Stimulated activated CD4-positive, alpha-beta T cell treated with anti-CD3 and anti-CD28 coated beads, TNF-alpha, amount 100 ng/mL, for 48 hours (primary cell): Measurements from ENCODE around the gene EEF1G.

Experiments used
- DNase-seq, 3 donors: peaks; one replicate each; pipeline ENCODE4 v3.0.0-alpha.2; 2020; ENCODE audit warnings: low read depth in 3 of 3

EEF1G gene

GRCh38 chr11:62540804-62541701, 32.6 kb downstream of the EEF1G start:
- DNase-seq = no peak

- DNase-seq = no peak
Observed at GRCh38 chr11:62539238-62539925, 34.3 kb downstream of the EEF1G start.

GRCh38 chr11:62538470-62539237, 35.0 kb downstream of the EEF1G start:
- DNase-seq = no peak

- DNase-seq = no peak
Observed at GRCh38 chr11:62536301-62536957, 37.3 kb downstream of the EEF1G start.

- DNase-seq = no peak
Observed at GRCh38 chr11:62535802-62536201, 37.9 kb downstream of the EEF1G start.

- DNase-seq = no peak
Observed at GRCh38 chr11:62534779-62535545, 38.7 kb downstream of the EEF1G start.

GRCh38 chr11:62532096-62532495, 41.6 kb downstream of the EEF1G start:
- DNase-seq = no peak

GRCh38 chr11:62516736-62517371, 56.8 kb downstream of the EEF1G start:
- DNase-seq = no peak

GRCh38 chr11:62514151-62514550, 59.5 kb downstream of the EEF1G start:
- DNase-seq = no peak

GRCh38 chr11:62513626-62514025, 60.1 kb downstream of the EEF1G start:
- DNase-seq = no peak

- DNase-seq = no peak
Observed at GRCh38 chr11:62512961-62513360, 60.7 kb downstream of the EEF1G start.
